ENCODE measurements around the gene TSPAN9.

Gene TSPAN9

GRCh38 chr12:3326156-3326849 is 249.1 kb downstream of the TSPAN9 start:
- no peak for DNase-seq

- DNase-seq = no peak
These were observed 249.9 kb downstream of the TSPAN9 start for GRCh38 chr12:3326850-3327780.

GRCh38 chr12:3328081-3328480 is 250.9 kb downstream of the TSPAN9 start:
- no peak for DNase-seq

- no peak for DNase-seq
These were observed 251.4 kb downstream of the TSPAN9 start for GRCh38 chr12:3328571-3328970.

- DNase-seq = no peak
These were observed 252.2 kb downstream of the TSPAN9 start for GRCh38 chr12:3329361-3329760.

GRCh38 chr12:3330976-3331510 is 253.9 kb downstream of the TSPAN9 start:
- no peak for DNase-seq

GRCh38 chr12:3332188-3332587 is 255.0 kb downstream of the TSPAN9 start:
- DNase-seq = no peak

GRCh38 chr12:3333583-3333982 is 256.4 kb downstream of the TSPAN9 start:
- DNase-seq = no peak

GRCh38 chr12:3333991-3334391 is 256.8 kb downstream of the TSPAN9 start:
- no peak for DNase-seq

GRCh38 chr12:3335078-3335487 is 257.9 kb downstream of the TSPAN9 start:
- DNase-seq = no peak
